ENCODE results near the gene MEOX2.

Gene MEOX2

GRCh38 chr7:15686957-15687545 is 568 bp upstream of the MEOX2 start:
- no peak for TF ChIP-seq CTCF (IDR thresholded peaks at IDR 0.05)

GRCh38 chr7:15685358-15686294 is 857 bp downstream of the MEOX2 start:
- no peak for TF ChIP-seq CTCF (IDR thresholded peaks at IDR 0.05)

- TF ChIP-seq CTCF (IDR thresholded peaks at IDR 0.05): no peak
Observed at GRCh38 chr7:15684871-15685270, 1.6 kb downstream of the MEOX2 start.

- no peak for TF ChIP-seq CTCF (IDR thresholded peaks at IDR 0.05)
Observed at GRCh38 chr7:15684111-15684800, 2.2 kb downstream of the MEOX2 start.

GRCh38 chr7:15682751-15683245 is 3.7 kb downstream of the MEOX2 start:
- TF ChIP-seq CTCF (IDR thresholded peaks at IDR 0.05): no peak

GRCh38 chr7:15682111-15682510 is 4.4 kb downstream of the MEOX2 start:
- TF ChIP-seq CTCF (IDR thresholded peaks at IDR 0.05): no peak

- no peak for TF ChIP-seq CTCF (IDR thresholded peaks at IDR 0.05)
Observed at GRCh38 chr7:15681631-15682030, 4.9 kb downstream of the MEOX2 start.

Data from LNCAP (cell line).